A549 (cell line): ENCODE measurements around the gene ATMIN. TPM values are rescaled to one million over a fixed set of nuclear protein-coding genes. Genes with fewer than 3 reads are reported as not detected.

ENCODE experiments used
- ATAC-seq, 2 experiments: fragments of 200-7000 bp in 1 of 2; fragments of >200 bp in 1 of 2; cut with Nextera tagmentation in 1 of 2; cut with Tn5 transposase in 1 of 2; 3 replicates each; pipeline versions ENCODE4 v1.8.0 to v1.9.1; 2018 to 2020; ENCODE audit warnings: mild to moderate bottlenecking in 1 of 2, moderate library complexity in 1 of 2
- CTCF ChIA-PET: fragments of 300-600 bp; sonication (Branson Sonifier 250); formaldehyde crosslinking; extraction: SDS; loops from one replicate; lab custom pipeline; 2021; ENCODE audit warnings: antibody characterized with exemption, inconsistent platforms; lab: Yijun Ruan, JAX
- POLR2A ChIA-PET: fragments of 350-600 bp; formaldehyde crosslinking; extraction: SDS; loops from one replicate; lab custom pipeline; 2021; ENCODE audit warnings: antibody characterized with exemption, inconsistent platforms; lab: Yijun Ruan, JAX
- DNase-seq, 2 experiments: peaks; one replicate each; pipeline versions ENCODE4 v3.0.0 to v3.0.0-alpha.2; 2011 to 2016; ENCODE audit warnings: low read depth in 1 of 2, low spot score in 1 of 2
- FAIRE-seq: peaks from 2 replicates; lab custom pipeline; 2011; peaks lifted over from hg19 to GRCh38; lab: Jason Lieb, UNC
- H3K27ac ChIP-seq, 2 experiments: fragments of >200 bp; sonication (Bioruptor Twin); formaldehyde crosslinking; 3 replicates each; pipeline ENCODE4 v1.5.1; 2016 to 2017
- H3K4me1 ChIP-seq: fragments of >200 bp; sonication (Bioruptor Twin); formaldehyde crosslinking; 3 replicates; pipeline ENCODE4 v1.6.1; 2016
- H3K4me2 ChIP-seq: fragments of >200 bp; sonication (Bioruptor Twin); formaldehyde crosslinking; 3 replicates; pipeline ENCODE4 v1.6.1; 2016
- H3K4me3 ChIP-seq: fragments of >200 bp; sonication (Bioruptor Twin); formaldehyde crosslinking; 3 replicates; pipeline ENCODE4 v1.5.1; 2016
- H3K9me3 ChIP-seq: fragments of >200 bp; sonication (Bioruptor Twin); formaldehyde crosslinking; 3 replicates; pipeline ENCODE4 v1.6.1; 2016
- CBX2 ChIP-seq: fragments of 200-600 bp; sonication (generic); IDR thresholded peaks from 2 replicates; pipeline ENCODE4 v1.6.1; 2016; ENCODE audit warnings: low read depth, mild to moderate bottlenecking, borderline replicate concordance
- CTCF ChIP-seq: fragments of >200 bp; sonication (Bioruptor Twin); formaldehyde crosslinking; IDR thresholded peaks from 3 replicates; pipeline ENCODE4 v1.5.1; 2016
- EHF ChIP-seq: fragments of 250-450 bp; sonication (Bioruptor Pico); IDR thresholded peaks from 2 replicates; pipeline ENCODE4 v1.5.0; 2020; ENCODE audit warnings: mild to moderate bottlenecking
- EHMT2 ChIP-seq: fragments of 200-600 bp; sonication (generic); IDR thresholded peaks from 2 replicates; pipeline ENCODE4 v1.6.1; 2016; ENCODE audit warnings: antibody characterized with exemption, low read depth, mild to moderate bottlenecking, moderate library complexity
- FOSL2 ChIP-seq, 2 experiments: fragments of 450-650 bp in 1 of 2; fragments of >200 bp in 1 of 2; sonication (Bioruptor Twin) in 1 of 2; formaldehyde crosslinking; IDR thresholded peaks; 2 replicates each; pipeline versions ENCODE4 v1.5.0 to v1.6.1; 2016 to 2020; ENCODE audit warnings: mild to moderate bottlenecking in 1 of 2, moderate library complexity in 1 of 2
- HES2 ChIP-seq: fragments of >200 bp; sonication (Bioruptor Twin); formaldehyde crosslinking; IDR thresholded peaks from 2 replicates; pipeline ENCODE4 v1.6.1; 2016
- HOXB5 ChIP-seq: fragments of 250-450 bp; sonication (Bioruptor Pico); IDR thresholded peaks from 2 replicates; pipeline ENCODE4 v1.5.0; 2020; ENCODE audit warnings: mild to moderate bottlenecking, moderate library complexity
- MYC ChIP-seq: IDR thresholded peaks from 2 replicates; pipeline ENCODE4 v1.6.1; 2012; ENCODE audit warnings: mild to moderate bottlenecking, inconsistent platforms, low read length, improper control_type of control experiment, borderline replicate concordance
- PBX3 ChIP-seq: IDR thresholded peaks from 2 replicates; pipeline ENCODE4 v1.6.1; 2012
- POLR2A ChIP-seq: IDR thresholded peaks from 2 replicates; pipeline ENCODE4 v1.6.1; 2012; ENCODE audit warnings: mild to moderate bottlenecking, low read length
- RAD21 ChIP-seq, 2 experiments: fragments of >200 bp in 1 of 2; sonication (Bioruptor Twin) in 1 of 2; formaldehyde crosslinking in 1 of 2; IDR thresholded peaks in 1 of 2; conservative IDR thresholded peaks in 1 of 2; 2 replicates in 1 of 2; 3 replicates in 1 of 2; pipeline ENCODE4 v1.6.1; 2012 to 2018; ENCODE audit warnings: inconsistent platforms in 1 of 2
- RCOR1 ChIP-seq: fragments of 150-350 bp; IDR thresholded peaks from 2 replicates; pipeline ENCODE4 v1.6.1; 2014; ENCODE audit warnings: antibody characterized with exemption, low read length, low read depth
- SMC3 ChIP-seq: fragments of >200 bp; sonication (Bioruptor Twin); formaldehyde crosslinking; IDR thresholded peaks from 3 replicates; pipeline ENCODE4 v1.6.1; 2018; ENCODE audit warnings: inconsistent platforms
- TFCP2L1 ChIP-seq: fragments of 250-450 bp; sonication (Bioruptor Pico); IDR thresholded peaks from 2 replicates; pipeline ENCODE4 v1.5.0; 2021; ENCODE audit warnings: mild to moderate bottlenecking
- ZC3H11A ChIP-seq: fragments of 450-650 bp; IDR thresholded peaks from 2 replicates; pipeline ENCODE4 v1.6.1; 2014; ENCODE audit warnings: antibody characterized with exemption, mild to moderate bottlenecking
- ZSCAN20 ChIP-seq: fragments of 250-450 bp; sonication (Bioruptor Pico); IDR thresholded peaks from 2 replicates; pipeline ENCODE4 v1.8.0; 2022; ENCODE audit warnings: mild to moderate bottlenecking, moderate library complexity
- WGBS: methylation state at CpG from one replicate; pipeline ENCODE4 v1.1.6; 2017; ENCODE audit errors: missing lambda C conversion rate; 5-methylcytosine and 5-hydroxymethylcytosine counted together
- polyA plus RNA-seq, 4 experiments: library from polyadenylated mRNA; depleted of rRNA in 3 of 4; stranded (reverse); fragments of >200 nt; fragmentation: RNase III in 1 of 4; extraction: RNeasy Plus Mini Kit Qiagen cat#74134 plus additional on column Dnase treatment in 1 of 4; gene quantifications; 2 replicates in 3 of 4; 3 replicates in 1 of 4; pipeline ENCODE4 v1.2.3, GENCODE V29; 2011 to 2017
- TF ChIP-seq, protein P1 (sequence below): fragments of 450-650 bp; IDR thresholded peaks from 2 replicates; pipeline ENCODE4 v1.6.1; 2014; ENCODE audit warnings: antibody characterized with exemption

ATMIN gene
- polyA plus RNA-seq, 2 of the 4 experiments (the other 2 are of a cell fraction), result 26.2 to 50.4 TPM

GRCh38 chr16:81003610-81004460, 31.8 kb upstream of the ATMIN start:
- peaks cover 24% of the 10 kb centered on the region for H3K4me1 ChIP-seq
- WGBS, result 74% methylated on average over 11 of the region's 11 CpGs
- no peak overlapping the region for H3K4me3 ChIP-seq
- CTCF ChIA-PET, result interaction anchor here (0.6 to 6.1 kb wide), 34 partner anchors 9 to 739 kb away, joined by 3 to 33 read pairs (median 5); partner anchors contain the start of gene ATMIN
- H3K27ac ChIP-seq, result peak overlapping the region in 1 of 2 experiments; percentile 19; a peak in 1 of 6 replicates
- peak overlapping the region; percentile 96 for H3K4me2 ChIP-seq
- DNase-seq (no peak), ATAC-seq (no peak), FAIRE-seq (no peak)
- POLR2A ChIA-PET, result no interaction called here
- TF ChIP-seq, protein P1, sequence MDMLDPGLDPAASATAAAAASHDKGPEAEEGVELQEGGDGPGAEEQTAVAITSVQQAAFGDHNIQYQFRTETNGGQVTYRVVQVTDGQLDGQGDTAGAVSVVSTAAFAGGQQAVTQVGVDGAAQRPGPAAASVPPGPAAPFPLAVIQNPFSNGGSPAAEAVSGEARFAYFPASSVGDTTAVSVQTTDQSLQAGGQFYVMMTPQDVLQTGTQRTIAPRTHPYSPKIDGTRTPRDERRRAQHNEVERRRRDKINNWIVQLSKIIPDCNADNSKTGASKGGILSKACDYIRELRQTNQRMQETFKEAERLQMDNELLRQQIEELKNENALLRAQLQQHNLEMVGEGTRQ, result no peak
- TF ChIP-seq CBX2 (no peak), MYC (no peak), ZC3H11A (no peak), EHF (CRISPR knock-in tag) (no peak), TFCP2L1 (no peak), HES2 (no peak), EHMT2 (no peak), RCOR1 (no peak)
- no peaks in the 10 kb centered on the region for H3K9me3 ChIP-seq

- FAIRE-seq (no peak), DNase-seq (peak; percentile 32 to 50), ATAC-seq (peak in 1 of 2 experiments; percentile 8; a peak in 1 of 6 replicates)
- TF ChIP-seq ZSCAN20 (CRISPR knock-in tag), result no peak
- no peak for TF ChIP-seq POLR2A
- no peak for TF ChIP-seq FOSL2 (IDR thresholded peaks at IDR 0.05)
- TF ChIP-seq FOSL2 (CRISPR knock-in tag; IDR thresholded peaks at IDR 0.05), result 0 out of 2 replicates have a peak, but pooled peaks have one; percentile 10
- peak; percentile 52 for TF ChIP-seq SMC3
- TF ChIP-seq RAD21 (conservative IDR thresholded peaks at IDR 0.05 in 1 of 2, IDR thresholded peaks at IDR 0.05 in 1 of 2), result peak; percentile 30 to 33; a peak in 2 of 5 replicates
- TF ChIP-seq PBX3, result no peak
- no peak for TF ChIP-seq HOXB5
- peak; percentile 76 for TF ChIP-seq CTCF
- peak overlapping the region; percentile 96 for H3K4me3 ChIP-seq
- peaks cover 24% of the 10 kb centered on the region for H3K4me1 ChIP-seq
- peak overlapping the region; percentile 96 for H3K4me2 ChIP-seq
- POLR2A ChIA-PET, result no interaction called here
- CTCF ChIA-PET, result interaction anchor here (0.6 to 6.1 kb wide), 32 partner anchors 10 to 738 kb away, joined by 3 to 33 read pairs (median 5); partner anchors contain the start of gene ATMIN
- 21% methylated on average over 14 of the region's 14 CpGs for WGBS
- H3K9me3 ChIP-seq, result no peaks in the 10 kb centered on the region
- peak overlapping the region; percentile 31 to 95; a peak in 4 of 6 replicates for H3K27ac ChIP-seq
Measured at GRCh38 chr16:81004646-81005353, 30.8 kb upstream of the ATMIN start.
